ENCODE results near the gene PRSS8. TPM values are rescaled to one million over a fixed set of nuclear protein-coding genes. Genes with fewer than 3 reads are reported as not detected.
"Not testable (repeated sequence)": the region's sequence is repeated elsewhere in the genome, so short reads cannot be mapped to it uniquely, and the experiment has no call there.

The PRSS8 gene
- total RNA-seq (not detected), polyA plus RNA-seq (not detected), total RNA-seq (0 to 0.08 (median 0) reads per million in 6 experiments)

GRCh38 chr16:31135535-31136286, at the start of gene PRSS8:
Gene PRSS8 (minus strand): TSS chr16:31135727. CDS start chr16:31135498, 229 bp downstream.
- peaks cover 0 to 9% (median 0%) of the 10 kb centered on the region in 4 donors for H3K4me1 Mint-ChIP-seq
- ATAC-seq (no peak), DNase-seq (no peak)
- POLR2A ChIA-PET, result interaction anchor here (1.3 to 2.5 kb wide), 3 partner anchors 18 to 139 kb away, joined by 4 to 10 read pairs (median 5); partner anchors contain the start of genes FUS and KAT8
- H3K36me3 Mint-ChIP-seq, result peaks cover 0 to 21% (median 2%) of the 10 kb centered on the region in 3 donors
- no peaks in the 10 kb centered on the region for H3K9me3 Mint-ChIP-seq
- H3K27me3 Mint-ChIP-seq, result no peaks in the 10 kb centered on the region
- H3K4me3 Mint-ChIP-seq, result no peak within 1 kb of the TSS
- peak within 1 kb of the TSS in 2 of 10 donors; percentile 70 to 84 for H3K27ac Mint-ChIP-seq

GRCh38 chr16:31184888-31185287, 49.4 kb upstream of the PRSS8 start:
- POLR2A ChIA-PET, result interaction anchor here (0.7 to 3.7 kb wide), 8 partner anchors 9 to 198 kb away, joined by 3 to 28 read pairs (median 6); partner anchors contain the start of genes KAT8 and PYCARD

GRCh38 chr16:31183432-31184428, 48.2 kb upstream of the PRSS8 start:
- Mint-ChIP-seq H3K4me1 (peaks cover 61 to 84% (median 74%) of the 10 kb centered on the region in 4 donors), H3K4me3 (peak overlapping the region; percentile 92 to 98 (median 95)), H3K27ac (peak overlapping the region; percentile 5 to 100 (median 81)), H3K9me3 (no peaks in the 10 kb centered on the region), H3K27me3 (peaks cover 0 to 3% (median 0%) of the 10 kb centered on the region in 5 donors), H3K36me3 (peaks cover 17 to 80% (median 62%) of the 10 kb centered on the region in 3 donors)
- no peak for DNase-seq
- POLR2A ChIA-PET, result interaction anchor here (0.6 to 3.7 kb wide), 12 partner anchors 8 to 199 kb away, joined by 3 to 28 read pairs (median 5); partner anchors contain the start of genes KAT8 and PYCARD
- no peak for ATAC-seq

More at GRCh38 chr16:31184888-31185287, 49.4 kb upstream of the PRSS8 start:
- ATAC-seq (no peak), DNase-seq (no peak)
- H3K36me3 Mint-ChIP-seq, result peaks cover 28 to 92% (median 73%) of the 10 kb centered on the region in 3 donors
- peaks cover 64 to 91% (median 82%) of the 10 kb centered on the region in 4 donors for H3K4me1 Mint-ChIP-seq
- no peaks in the 10 kb centered on the region for H3K9me3 Mint-ChIP-seq
- H3K27ac Mint-ChIP-seq, result peak overlapping the region in 9 of 10 donors; percentile 26 to 90 (median 69)
- H3K27me3 Mint-ChIP-seq, result peaks cover 0 to 2% (median 0%) of the 10 kb centered on the region in 5 donors
- peak overlapping the region in 9 of 10 donors; percentile 37 to 93 (median 73) for H3K4me3 Mint-ChIP-seq

GRCh38 chr16:31182391-31182790, 46.9 kb upstream of the PRSS8 start:
- peaks cover 17 to 67% (median 54%) of the 10 kb centered on the region in 3 donors for H3K36me3 Mint-ChIP-seq
- H3K27me3 Mint-ChIP-seq, result peaks cover 0 to 3% (median 0%) of the 10 kb centered on the region in 5 donors
- H3K4me1 Mint-ChIP-seq, result peaks cover 57 to 83% (median 73%) of the 10 kb centered on the region in 4 donors
- peak overlapping the region; percentile 92 to 98 (median 95) for H3K4me3 Mint-ChIP-seq
- DNase-seq (no peak), ATAC-seq (no peak)
- H3K9me3 Mint-ChIP-seq, result no peaks in the 10 kb centered on the region
- peak overlapping the region; percentile 51 to 100 (median 83) for H3K27ac Mint-ChIP-seq
- POLR2A ChIA-PET, result interaction anchor here (0.6 to 3.7 kb wide), 10 partner anchors 8 to 149 kb away, joined by 3 to 28 read pairs (median 5); partner anchors contain the start of genes KAT8 and PYCARD

- Mint-ChIP-seq H3K27me3 (peaks cover 0 to 3% (median 0%) of the 10 kb centered on the region in 5 donors), H3K9me3 (no peaks in the 10 kb centered on the region), H3K4me1 (peaks cover 54 to 83% (median 71%) of the 10 kb centered on the region in 4 donors), H3K36me3 (peaks cover 15 to 56% (median 44%) of the 10 kb centered on the region in 3 donors), H3K4me3 (peak overlapping the region; percentile 92 to 98 (median 95)), H3K27ac (peak overlapping the region; percentile 97 to 100 (median 99))
- no peak for ATAC-seq
- DNase-seq, result peak in 2 of 10 donors; percentile 26 to 42
- POLR2A ChIA-PET, result interaction anchor here (0.6 to 6.6 kb wide), 32 partner anchors 9 to 694 kb away, joined by 3 to 240 read pairs (median 7); partner anchors contain the start of genes ARMC5, BCKDK, ITGAX and KAT8
Observed at GRCh38 chr16:31181102-31181830, 45.7 kb upstream of the PRSS8 start.

GRCh38 chr16:31179747-31180459, 44.4 kb upstream of the PRSS8 start, which contains the start of gene FUS:
Gene FUS (plus strand): TSS chr16:31180139. CDS start chr16:31180215, 76 bp downstream.
- peaks cover 7 to 42% (median 32%) of the 10 kb centered on the region in 3 donors for H3K36me3 Mint-ChIP-seq
- H3K4me1 Mint-ChIP-seq, result peaks cover 43 to 70% (median 59%) of the 10 kb centered on the region in 4 donors
- POLR2A ChIA-PET, result interaction anchor here (0.6 to 6.6 kb wide), 51 partner anchors 10 to 1039 kb away, joined by 3 to 240 read pairs (median 5); partner anchors contain the start of genes ARMC5, BCKDK, ITGAX and KAT8
- DNase-seq (peak; percentile 83 to 98 (median 92)), ATAC-seq (peak; percentile 54 to 62)
- H3K9me3 Mint-ChIP-seq, result no peaks in the 10 kb centered on the region
- H3K4me3 Mint-ChIP-seq, result peak within 1 kb of the TSS; percentile 92 to 98 (median 95)
- H3K27me3 Mint-ChIP-seq, result peaks cover 0 to 3% (median 0%) of the 10 kb centered on the region in 5 donors
- peak within 1 kb of the TSS; percentile 97 to 100 (median 99) for H3K27ac Mint-ChIP-seq

- Mint-ChIP-seq H3K27me3 (peaks cover 0 to 3% (median 0%) of the 10 kb centered on the region in 5 donors), H3K4me1 (peaks cover 40 to 64% (median 54%) of the 10 kb centered on the region in 4 donors), H3K27ac (peak overlapping the region; percentile 92 to 100 (median 98)), H3K9me3 (no peaks in the 10 kb centered on the region), H3K36me3 (peaks cover 7 to 36% (median 29%) of the 10 kb centered on the region in 3 donors), H3K4me3 (peak overlapping the region; percentile 92 to 98 (median 95))
- no peak for ATAC-seq
- POLR2A ChIA-PET, result interaction anchor here (0.6 to 6.6 kb wide), 42 partner anchors 11 to 1038 kb away, joined by 3 to 240 read pairs (median 6); partner anchors contain the start of genes ARMC5, BCKDK, ITGAX and KAT8
- no peak for DNase-seq
Observed at GRCh38 chr16:31179219-31179746, 43.8 kb upstream of the PRSS8 start.

GRCh38 chr16:31177136-31177535, 41.6 kb upstream of the PRSS8 start:
- peak overlapping the region; percentile 2 to 99 (median 93) for H3K27ac Mint-ChIP-seq
- DNase-seq, result peak in 9 of 10 donors; percentile 21 to 73 (median 54)
- POLR2A ChIA-PET, result interaction anchor here (0.5 to 6.6 kb wide), 17 partner anchors 10 to 281 kb away, joined by 3 to 240 read pairs (median 4); partner anchors contain the start of genes KAT8, PYCARD, ZNF646 and ZNF668
- no peaks in the 10 kb centered on the region for H3K9me3 Mint-ChIP-seq
- H3K27me3 Mint-ChIP-seq, result peaks cover 0 to 3% (median 0%) of the 10 kb centered on the region in 5 donors
- H3K4me1 Mint-ChIP-seq, result peaks cover 22 to 44% (median 34%) of the 10 kb centered on the region in 4 donors
- H3K36me3 Mint-ChIP-seq, result peaks cover 7 to 14% (median 12%) of the 10 kb centered on the region in 3 donors
- ATAC-seq, result peak; percentile 43 to 48
- peak overlapping the region; percentile 74 to 98 (median 84) for H3K4me3 Mint-ChIP-seq

- H3K4me3 Mint-ChIP-seq, H3K4me1 Mint-ChIP-seq, ATAC-seq, H3K9me3 Mint-ChIP-seq, H3K27ac Mint-ChIP-seq, H3K27me3 Mint-ChIP-seq, DNase-seq, H3K36me3 Mint-ChIP-seq: not testable (repeated sequence)
- POLR2A ChIA-PET, result interaction anchor here (1.3 kb wide), 1 partner anchor 28 kb away, joined by 3 read pairs; no protein-coding TSS in a partner anchor
Observed at GRCh38 chr16:31170048-31170447, 34.5 kb upstream of the PRSS8 start.

- Mint-ChIP-seq H3K36me3 (no peaks in the 10 kb centered on the region), H3K9me3 (no peaks in the 10 kb centered on the region), H3K4me1 (peaks cover 0 to 2% (median 1%) of the 10 kb centered on the region in 4 donors), H3K27ac (peak overlapping the region in 1 of 10 donors; percentile 62), H3K27me3 (no peaks in the 10 kb centered on the region), H3K4me3 (no peak overlapping the region)
- POLR2A ChIA-PET, result interaction anchor here (2.2 kb wide), 1 partner anchor 11 kb away, joined by 10 read pairs; the partner anchor contains the start of gene FUS
- ATAC-seq, result no peak
- DNase-seq, result no peak
Observed at GRCh38 chr16:31168848-31169247, 33.3 kb upstream of the PRSS8 start.
